Muscle layer of duodenum (tissue), 2 donors: ENCODE measurements around the gene SSTR4.
"Not testable (repeated sequence)": the region's sequence is repeated elsewhere in the genome, so short reads cannot be mapped to it uniquely, and the experiment has no call there.

Experiments
- H3K27ac ChIP-seq: one replicate; pipeline ENCODE4 v1.7.0; 2013; ENCODE audit warnings: mild to moderate bottlenecking, low read length
- H3K27me3 ChIP-seq: one replicate; pipeline ENCODE4 v1.7.0; 2013; ENCODE audit warnings: low read depth, mild to moderate bottlenecking, control low read depth, low read length
- H3K36me3 ChIP-seq, 2 donors: one replicate each; pipeline ENCODE4 v1.7.0; 2013; ENCODE audit warnings: low read length in 2 of 2, control low read depth in 1 of 2, mild to moderate bottlenecking in 1 of 2; ENCODE audit not compliant: insufficient read depth in 2 of 2, control insufficient read depth in 1 of 2
- H3K4me1 ChIP-seq, 2 donors: one replicate each; pipeline ENCODE4 v1.7.0; 2013; ENCODE audit warnings: low read length in 2 of 2, mild to moderate bottlenecking in 2 of 2, control low read depth in 1 of 2, moderate library complexity in 1 of 2; ENCODE audit not compliant: insufficient read depth in 2 of 2, control insufficient read depth in 1 of 2
- H3K4me3 ChIP-seq, 2 donors: one replicate each; pipeline ENCODE4 v1.7.0; 2013; ENCODE audit warnings: low read length in 2 of 2, low read depth in 1 of 2, mild to moderate bottlenecking in 1 of 2
- H3K9me3 ChIP-seq, 2 donors: one replicate each; pipeline ENCODE4 v1.7.0; 2013; ENCODE audit warnings: low read length in 2 of 2, control low read depth in 1 of 2, mild to moderate bottlenecking in 1 of 2; ENCODE audit not compliant: control insufficient read depth in 1 of 2
- donor health status: healthy.

Gene SSTR4

GRCh38 chr20:23020230-23021018 lies 14.7 kb upstream of the SSTR4 start:
- no peak overlapping the region for H3K27ac ChIP-seq
- no peaks in the 10 kb centered on the region for H3K4me1 ChIP-seq
- no peaks in the 10 kb centered on the region for H3K27me3 ChIP-seq

GRCh38 chr20:23021541-23021940 lies 13.6 kb upstream of the SSTR4 start:
- H3K4me1 ChIP-seq, result no peaks in the 10 kb centered on the region
- no peaks in the 10 kb centered on the region for H3K27me3 ChIP-seq
- no peak overlapping the region for H3K4me3 ChIP-seq
- no peak overlapping the region for H3K27ac ChIP-seq
- H3K9me3 ChIP-seq, result no peaks in the 10 kb centered on the region
- H3K36me3 ChIP-seq, result no peaks in the 10 kb centered on the region

More at GRCh38 chr20:23020230-23021018, 14.7 kb upstream of the SSTR4 start:
- Histone ChIP-seq H3K36me3 (no peaks in the 10 kb centered on the region), H3K9me3 (no peaks in the 10 kb centered on the region), H3K4me3 (no peak overlapping the region)

GRCh38 chr20:23021951-23022350 lies 13.2 kb upstream of the SSTR4 start:
- Histone ChIP-seq H3K4me1 (no peaks in the 10 kb centered on the region), H3K27ac (no peak overlapping the region), H3K9me3 (no peaks in the 10 kb centered on the region), H3K27me3 (no peaks in the 10 kb centered on the region), H3K36me3 (no peaks in the 10 kb centered on the region), H3K4me3 (no peak overlapping the region)

- Histone ChIP-seq H3K36me3 (no peaks in the 10 kb centered on the region), H3K9me3 (no peaks in the 10 kb centered on the region), H3K27ac (no peak overlapping the region), H3K27me3 (no peaks in the 10 kb centered on the region), H3K4me1 (no peaks in the 10 kb centered on the region), H3K4me3 (no peak overlapping the region)
Observed at GRCh38 chr20:23022849-23023248, 12.3 kb upstream of the SSTR4 start.

- H3K27ac ChIP-seq, result no peak overlapping the region
- no peak overlapping the region for H3K4me3 ChIP-seq
- no peaks in the 10 kb centered on the region for H3K4me1 ChIP-seq
- H3K36me3 ChIP-seq, result no peaks in the 10 kb centered on the region
- H3K27me3 ChIP-seq, result no peaks in the 10 kb centered on the region
- no peaks in the 10 kb centered on the region for H3K9me3 ChIP-seq
Observed at GRCh38 chr20:23023621-23024177, 11.4 kb upstream of the SSTR4 start.

- H3K4me3 ChIP-seq, result no peak overlapping the region
- H3K27ac ChIP-seq, result no peak overlapping the region
- no peaks in the 10 kb centered on the region for H3K4me1 ChIP-seq
- H3K36me3 ChIP-seq, result no peaks in the 10 kb centered on the region
- no peaks in the 10 kb centered on the region for H3K27me3 ChIP-seq
- H3K9me3 ChIP-seq, result no peaks in the 10 kb centered on the region
Observed at GRCh38 chr20:23024701-23025100, 10.4 kb upstream of the SSTR4 start.

- H3K36me3 ChIP-seq, H3K4me1 ChIP-seq, H3K27me3 ChIP-seq, H3K4me3 ChIP-seq, H3K27ac ChIP-seq, H3K9me3 ChIP-seq: not testable (repeated sequence)
Observed at GRCh38 chr20:23025503-23025902, 9.6 kb upstream of the SSTR4 start.

GRCh38 chr20:23027721-23028120 lies 7.4 kb upstream of the SSTR4 start:
- no peaks in the 10 kb centered on the region for H3K27me3 ChIP-seq
- H3K4me3 ChIP-seq, result no peak overlapping the region
- H3K4me1 ChIP-seq, result no peaks in the 10 kb centered on the region
- H3K36me3 ChIP-seq, result no peaks in the 10 kb centered on the region
- H3K27ac ChIP-seq, result no peak overlapping the region
- H3K9me3 ChIP-seq, result no peaks in the 10 kb centered on the region

GRCh38 chr20:23028392-23028791 lies 6.7 kb upstream of the SSTR4 start:
- Histone ChIP-seq H3K4me1 (no peaks in the 10 kb centered on the region), H3K36me3 (no peaks in the 10 kb centered on the region), H3K27ac (no peak overlapping the region), H3K9me3 (no peaks in the 10 kb centered on the region), H3K4me3 (no peak overlapping the region), H3K27me3 (no peaks in the 10 kb centered on the region)

GRCh38 chr20:23029324-23029723 lies 5.8 kb upstream of the SSTR4 start:
- Histone ChIP-seq H3K9me3 (no peaks in the 10 kb centered on the region), H3K4me1 (no peaks in the 10 kb centered on the region), H3K36me3 (no peaks in the 10 kb centered on the region), H3K4me3 (no peak overlapping the region), H3K27ac (no peak overlapping the region), H3K27me3 (peaks cover 3% of the 10 kb centered on the region)

GRCh38 chr20:23031346-23031745 lies 3.8 kb upstream of the SSTR4 start:
- Histone ChIP-seq H3K4me1 (no peaks in the 10 kb centered on the region), H3K27me3 (peaks cover 8% of the 10 kb centered on the region)

More at GRCh38 chr20:23031346-23031745, 3.8 kb upstream of the SSTR4 start:
- Histone ChIP-seq H3K36me3 (no peaks in the 10 kb centered on the region), H3K27ac (no peak overlapping the region), H3K9me3 (no peaks in the 10 kb centered on the region), H3K4me3 (no peak overlapping the region)
